Activated CD4-positive, CD25-positive, alpha-beta regulatory T cell treated with anti-CD3 and anti-CD28 coated beads, Interleukin-2, amount 50 U/mL, for 16 hours (primary cell): ENCODE results near the gene TAC4.
A peak's percentile ranks its signal among the peaks of the same experiment; 100 is the strongest.

Source experiments
- DNase-seq: peaks from one replicate; pipeline ENCODE4 v3.0.0-alpha.2; 2020; ENCODE audit warnings: low read depth, low spot score

Gene TAC4

GRCh38 chr17:49848019-49848473 is at the start of gene TAC4:
Gene TAC4 (minus strand): TSS chr17:49848069. CDS start chr17:49848017, 52 bp downstream.
- DNase-seq, result no peak

DNA sequence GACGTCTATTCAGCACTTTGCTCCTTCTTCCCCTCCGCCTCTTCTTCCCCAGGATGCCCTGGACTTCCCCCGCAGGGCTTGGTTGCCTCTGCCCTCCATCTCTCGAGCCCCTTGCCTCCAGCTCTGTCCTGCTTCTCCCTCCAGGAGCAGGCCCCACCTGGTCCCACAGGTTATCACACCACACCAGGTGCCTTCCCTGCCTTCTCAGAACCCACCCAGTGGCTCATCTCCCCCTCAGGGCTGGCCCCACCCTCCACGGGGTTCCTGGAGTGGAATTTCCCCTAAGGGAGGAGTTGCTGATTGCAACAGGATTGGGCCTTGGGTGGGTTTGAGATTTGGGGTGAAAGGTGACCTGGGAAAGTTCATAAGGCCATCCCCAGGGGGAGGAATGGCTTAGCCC is 49.0 kb upstream of the TAC4 start:
- no peak for DNase-seq

GRCh38 chr17:49896222-49896621 is 48.4 kb upstream of the TAC4 start:
- no peak for DNase-seq

DNA sequence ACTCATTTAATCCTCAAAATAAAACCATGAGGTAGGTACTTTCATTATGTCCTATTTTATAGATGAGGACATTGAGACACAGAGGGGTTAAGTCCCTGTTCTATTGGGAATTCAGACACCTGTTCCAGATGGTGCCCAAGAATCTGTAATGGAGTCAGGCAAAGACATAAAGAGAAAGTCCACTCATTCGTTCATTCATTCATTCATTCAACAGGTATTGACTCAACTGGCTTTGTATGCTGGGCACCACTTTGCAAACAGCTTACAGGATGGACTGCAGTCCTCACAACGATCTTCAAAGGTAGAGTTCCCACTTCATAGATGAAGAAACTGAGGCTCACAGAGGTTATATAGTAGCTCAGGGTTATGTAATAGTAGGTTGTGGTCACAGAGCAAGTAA is 47.9 kb upstream of the TAC4 start:
- DNase-seq, result no peak

GRCh38 chr17:49894761-49895160 is 46.9 kb upstream of the TAC4 start:
- DNase-seq, result no peak

GRCh38 chr17:49891694-49892389 is 44.0 kb upstream of the TAC4 start:
- no peak for DNase-seq

DNA sequence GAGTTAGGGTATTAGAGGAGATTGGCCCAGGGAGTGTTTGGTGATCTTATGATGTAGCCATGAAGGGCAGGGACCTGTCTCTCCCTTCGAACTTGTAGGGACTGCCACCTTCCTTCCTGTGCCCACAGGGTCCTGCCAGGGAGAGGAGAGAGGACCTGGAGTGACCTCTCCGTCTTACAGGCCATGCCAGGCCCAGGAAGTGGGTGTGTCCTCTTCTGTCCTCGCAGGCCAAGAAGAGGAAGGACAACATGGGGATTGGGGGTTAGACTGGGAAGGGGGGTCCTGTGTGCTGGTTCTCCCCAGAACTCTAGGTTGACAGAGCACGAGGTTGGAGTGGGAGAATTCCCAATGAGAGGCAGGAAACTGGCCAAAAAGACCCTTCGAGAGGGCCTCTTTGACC is 43.4 kb upstream of the TAC4 start:
- DNase-seq, result no peak

DNA sequence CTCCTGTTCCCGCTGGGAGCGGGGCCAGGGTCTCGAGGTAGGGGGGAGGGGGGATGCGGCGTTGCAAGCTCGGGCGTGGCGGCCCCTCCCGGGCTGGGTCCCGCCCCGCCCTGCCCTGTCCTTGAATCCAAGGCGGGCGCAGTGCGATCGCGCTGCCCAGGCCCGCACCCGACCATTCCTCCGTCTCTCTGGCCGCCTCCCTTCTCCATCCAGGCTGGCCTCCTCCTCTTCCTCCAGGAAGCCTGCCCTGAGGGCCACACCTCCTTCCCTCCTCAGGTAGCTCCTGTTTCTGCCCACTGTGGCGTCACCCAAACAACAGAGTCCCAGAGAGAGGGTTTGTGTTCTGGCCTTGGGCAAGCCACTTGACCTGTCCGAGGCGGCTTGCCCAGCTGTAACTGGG is 43.0 kb upstream of the TAC4 start:
- DNase-seq, result no peak

- no peak for DNase-seq
These were observed 42.4 kb upstream of the TAC4 start for GRCh38 chr17:49890077-49890821.

DNA sequence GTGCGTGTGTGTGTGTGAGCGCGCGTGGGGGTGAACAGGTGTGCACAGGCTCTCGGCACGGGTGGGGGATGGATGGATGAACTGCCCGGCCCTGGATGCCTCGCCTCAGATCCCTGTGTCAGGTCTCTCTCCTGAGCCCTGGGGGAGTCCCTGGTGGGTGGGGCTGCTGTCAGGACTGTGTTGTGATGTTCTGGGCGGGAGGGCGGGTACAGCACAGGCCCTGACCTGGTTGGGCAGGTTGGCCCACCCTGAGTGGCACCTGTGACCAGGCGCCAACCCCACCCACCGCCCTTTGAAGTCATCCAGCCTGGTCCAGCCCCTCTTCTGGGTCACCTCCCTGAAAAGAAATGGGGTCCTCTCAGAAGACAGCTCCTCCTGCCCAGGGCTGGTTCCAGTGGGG is 41.6 kb upstream of the TAC4 start:
- no peak for DNase-seq

GRCh38 chr17:49887744-49888360 is 40.0 kb upstream of the TAC4 start:
- DNase-seq, result no peak

DNA sequence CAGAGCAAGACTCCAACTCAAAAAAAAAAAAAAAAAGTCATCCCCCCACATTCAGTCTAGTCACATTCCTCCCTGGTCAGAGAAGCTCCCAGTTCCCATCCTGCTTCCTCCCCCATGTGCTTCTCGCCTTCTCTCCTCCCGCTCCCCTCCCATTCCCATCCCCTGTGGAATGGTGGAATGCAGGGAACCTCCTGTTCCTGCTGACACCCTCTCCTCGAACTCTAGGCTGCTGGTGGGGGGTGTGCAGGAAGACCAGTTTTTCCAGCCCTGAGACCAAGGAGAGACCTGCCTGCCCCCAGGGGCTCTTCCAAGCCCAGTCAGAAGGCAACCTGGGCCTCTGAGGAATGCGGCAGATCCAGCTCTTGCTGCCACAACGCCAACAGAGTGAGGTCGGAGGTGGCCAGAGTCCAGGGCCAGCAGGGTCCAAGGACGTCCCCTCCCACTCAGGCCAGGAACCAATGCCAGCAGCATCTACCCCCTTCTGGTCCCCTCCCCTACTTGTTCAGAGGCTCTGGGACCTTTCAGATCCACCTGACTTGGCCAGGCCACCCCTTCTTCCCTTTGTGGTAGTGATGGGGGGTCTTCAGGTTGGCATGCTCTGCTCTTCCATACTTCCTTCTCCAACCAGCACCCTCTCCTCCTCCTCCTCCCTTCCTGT is 39.3 kb upstream of the TAC4 start:
- no peak for DNase-seq

- no peak for DNase-seq
These were observed 38.2 kb upstream of the TAC4 start for GRCh38 chr17:49886036-49886435.

DNA sequence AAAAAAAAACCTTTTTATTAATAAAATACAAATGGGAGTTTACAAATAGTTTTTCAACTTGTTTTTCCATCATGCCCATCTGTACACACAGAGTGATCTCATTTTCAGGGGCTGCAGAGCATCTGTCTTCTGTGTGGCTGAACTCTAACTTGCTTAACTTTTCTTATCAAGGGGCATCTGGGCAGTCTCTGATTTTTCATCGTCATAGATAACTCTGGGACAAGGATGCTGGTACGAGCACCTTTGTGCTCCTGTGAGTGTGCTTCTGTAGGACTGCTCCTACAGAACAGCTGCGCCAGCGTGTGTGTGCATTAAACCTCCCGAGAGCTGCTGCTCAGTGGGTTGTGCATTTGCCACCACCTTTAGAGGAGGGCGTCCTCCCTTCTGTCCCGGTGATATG is 34.6 kb upstream of the TAC4 start:
- DNase-seq, result no peak

DNA sequence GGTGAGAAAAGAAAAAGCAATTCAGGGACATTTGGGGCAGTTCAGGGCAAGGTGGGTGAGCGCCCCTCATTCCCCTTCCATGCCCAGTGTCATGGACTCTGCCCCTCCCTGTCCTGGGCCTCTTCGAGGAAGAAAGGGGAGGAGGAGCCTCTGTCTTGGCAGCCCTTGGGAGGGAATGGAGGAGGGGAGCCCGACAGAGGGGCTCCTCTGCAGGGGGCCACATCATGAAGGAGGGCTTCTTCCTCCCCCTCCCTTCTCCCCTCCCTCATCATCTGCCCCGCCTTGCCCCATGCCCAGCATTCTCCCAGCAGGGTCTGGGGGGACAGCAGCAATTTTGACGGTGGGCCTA is 33.2 kb upstream of the TAC4 start:
- DNase-seq, result no peak

DNA sequence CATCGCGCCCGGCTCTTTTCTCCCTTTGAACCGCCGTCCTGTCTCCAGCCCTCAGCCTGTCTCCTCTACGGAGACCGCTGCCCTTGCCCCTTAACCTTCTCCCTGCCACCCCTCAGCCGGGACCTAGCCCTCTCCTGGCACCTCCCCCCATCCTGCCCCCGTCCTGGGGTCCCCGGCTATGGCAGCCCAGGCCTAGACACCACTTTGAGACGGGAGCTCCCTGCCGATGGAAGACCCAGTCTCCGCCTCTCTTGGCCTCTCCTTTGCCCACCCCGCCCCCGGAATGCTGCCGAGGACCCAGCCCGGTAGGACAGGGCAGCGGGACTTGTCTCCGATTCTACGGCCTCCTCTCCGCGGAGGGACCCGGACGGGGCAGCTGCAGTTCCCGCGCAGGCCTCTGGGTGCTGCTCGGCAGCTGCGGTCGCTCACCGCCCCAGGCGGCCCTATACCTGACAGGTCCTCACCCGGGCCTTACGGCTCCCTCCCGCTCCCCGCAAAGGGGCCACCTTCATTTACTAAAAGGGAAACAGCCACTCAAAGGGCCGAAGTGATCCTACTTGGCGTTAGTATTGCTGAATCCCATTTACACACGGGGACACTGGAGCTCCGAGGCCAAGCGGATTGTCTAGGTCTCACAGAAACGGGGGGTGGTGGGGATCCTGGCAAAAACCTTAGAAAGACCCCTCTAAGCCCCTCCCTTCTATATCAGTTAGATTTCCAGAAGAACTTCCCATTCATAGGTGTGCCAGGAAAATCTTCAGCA is 32.6 kb upstream of the TAC4 start:
- peak; percentile 20 for DNase-seq

DNA sequence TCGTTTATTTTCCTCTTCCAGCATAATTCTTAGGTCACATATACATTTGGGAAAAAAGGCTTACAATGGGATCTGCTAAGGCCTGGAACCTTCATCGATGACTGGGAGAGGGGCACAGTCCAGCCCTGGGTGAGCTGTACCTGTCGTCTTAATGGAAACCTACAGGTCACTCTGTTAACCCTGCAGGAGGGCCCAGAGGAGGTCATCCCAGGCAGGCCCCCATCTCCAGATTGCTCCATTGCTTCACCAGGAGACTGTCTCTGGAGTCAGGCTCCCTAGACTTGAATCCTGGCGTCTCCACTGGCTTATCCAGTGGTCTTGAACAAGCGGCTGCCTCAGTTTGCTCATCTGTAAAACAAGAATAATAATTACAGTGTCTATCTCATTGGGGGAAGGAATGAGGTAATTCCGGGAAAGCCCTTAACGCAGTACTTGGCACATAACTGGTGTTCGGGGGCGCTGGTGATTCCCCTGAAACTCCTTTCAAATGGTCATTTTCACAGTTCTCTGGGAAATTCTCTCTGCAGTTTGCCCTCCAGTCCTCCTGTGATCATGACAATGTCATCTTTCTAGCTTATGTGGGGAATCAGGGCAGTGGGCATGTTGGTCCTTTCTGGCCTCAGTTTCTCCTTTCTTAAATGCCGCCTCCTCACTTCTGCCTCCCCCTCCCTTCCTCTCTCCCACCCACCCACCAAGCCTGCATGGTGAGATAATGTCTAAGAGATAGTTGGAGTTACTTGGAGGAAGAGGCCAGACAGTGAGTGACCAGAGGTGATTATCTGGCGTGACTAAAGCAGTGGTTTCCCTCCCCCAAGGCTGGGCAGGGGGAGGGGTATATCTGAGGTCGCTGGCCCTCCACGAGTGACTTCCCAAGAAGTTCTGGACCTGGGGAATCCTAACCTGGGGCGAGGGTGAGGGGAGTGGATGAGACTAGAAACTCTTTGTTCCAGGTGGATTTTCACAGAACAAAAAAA is 31.3 kb upstream of the TAC4 start:
- no peak for DNase-seq

DNA sequence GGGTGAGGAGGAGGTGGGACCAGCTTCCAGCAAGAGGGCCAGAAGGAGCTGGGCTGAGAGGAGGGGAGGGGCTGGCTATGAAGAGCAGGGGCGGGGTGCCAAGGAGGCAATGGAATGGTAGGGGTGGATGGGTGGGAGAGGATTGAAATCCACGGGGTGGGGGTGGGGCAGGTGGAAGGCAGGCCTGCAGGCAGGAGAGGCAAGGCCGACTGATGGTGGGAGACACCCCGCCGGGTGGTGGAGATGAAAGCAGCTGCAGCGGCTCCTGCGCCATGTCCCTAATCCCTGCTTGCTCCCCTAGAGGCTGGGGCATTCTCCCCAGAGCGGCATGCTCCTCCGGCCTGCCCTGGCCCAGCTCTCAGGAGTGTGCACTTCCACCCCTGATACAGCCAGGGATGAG is 27.8 kb upstream of the TAC4 start:
- no peak for DNase-seq

DNA sequence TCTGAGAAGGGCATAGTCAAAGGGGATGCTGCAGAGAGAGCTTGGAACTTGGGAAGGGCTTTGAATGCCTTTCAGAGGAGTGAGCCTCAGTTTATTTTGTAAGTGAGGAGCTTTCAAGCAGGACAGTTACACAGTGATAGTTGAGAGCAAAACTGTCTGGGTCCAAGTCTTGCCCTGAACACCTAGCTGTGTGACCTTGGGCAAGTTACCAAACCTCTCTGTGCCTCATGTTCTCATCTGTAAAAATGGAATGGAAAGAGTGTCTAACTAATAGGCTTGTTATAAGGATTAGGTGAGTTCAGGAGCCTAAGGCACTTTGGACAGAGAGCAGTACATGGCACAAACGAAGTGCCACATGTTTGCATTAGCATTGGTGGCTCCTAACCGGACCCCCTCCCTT is 27.0 kb upstream of the TAC4 start:
- DNase-seq, result no peak

- no peak for DNase-seq
These were observed 26.1 kb upstream of the TAC4 start for GRCh38 chr17:49873926-49874325.

GRCh38 chr17:49873466-49873865 is 25.6 kb upstream of the TAC4 start:
- no peak for DNase-seq
